Measurements from ENCODE around the gene RNU6-7. TPM values are rescaled to one million over a fixed set of nuclear protein-coding genes. Genes with fewer than 3 reads are reported as not detected.
A peak's percentile ranks its signal among the peaks of the same experiment; 100 is the strongest.

RNU6-7 gene
- total and polyA plus RNA-seq, 2 experiments from 2014 or later = not detected

DNA sequence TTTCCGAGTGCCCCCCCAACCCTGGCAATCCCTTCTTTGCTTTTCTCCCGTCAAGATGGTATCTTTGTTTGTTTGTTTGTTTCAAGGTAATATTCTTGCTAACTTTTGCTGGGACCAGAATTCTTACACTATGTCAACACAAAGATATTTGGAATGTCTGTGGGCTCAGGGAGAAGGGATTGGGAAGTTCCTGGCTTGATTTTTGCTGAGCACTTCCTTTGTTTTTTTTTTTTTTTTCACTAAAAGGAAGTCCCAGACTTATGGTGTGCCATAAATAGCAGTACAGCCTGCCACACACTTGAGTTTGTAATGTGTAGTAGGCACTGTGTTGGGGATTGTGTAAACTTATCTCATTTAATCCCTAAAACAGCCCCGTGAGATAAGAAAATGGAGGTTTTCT, 11.2 kb upstream of the RNU6-7 start:
- H3K36me3 ChIP-seq = no peaks in the 10 kb centered on the region
- no peaks in the 10 kb centered on the region for H3K9me3 ChIP-seq (ENCODE audit: low read depth)
- TF ChIP-seq, protein P1, sequence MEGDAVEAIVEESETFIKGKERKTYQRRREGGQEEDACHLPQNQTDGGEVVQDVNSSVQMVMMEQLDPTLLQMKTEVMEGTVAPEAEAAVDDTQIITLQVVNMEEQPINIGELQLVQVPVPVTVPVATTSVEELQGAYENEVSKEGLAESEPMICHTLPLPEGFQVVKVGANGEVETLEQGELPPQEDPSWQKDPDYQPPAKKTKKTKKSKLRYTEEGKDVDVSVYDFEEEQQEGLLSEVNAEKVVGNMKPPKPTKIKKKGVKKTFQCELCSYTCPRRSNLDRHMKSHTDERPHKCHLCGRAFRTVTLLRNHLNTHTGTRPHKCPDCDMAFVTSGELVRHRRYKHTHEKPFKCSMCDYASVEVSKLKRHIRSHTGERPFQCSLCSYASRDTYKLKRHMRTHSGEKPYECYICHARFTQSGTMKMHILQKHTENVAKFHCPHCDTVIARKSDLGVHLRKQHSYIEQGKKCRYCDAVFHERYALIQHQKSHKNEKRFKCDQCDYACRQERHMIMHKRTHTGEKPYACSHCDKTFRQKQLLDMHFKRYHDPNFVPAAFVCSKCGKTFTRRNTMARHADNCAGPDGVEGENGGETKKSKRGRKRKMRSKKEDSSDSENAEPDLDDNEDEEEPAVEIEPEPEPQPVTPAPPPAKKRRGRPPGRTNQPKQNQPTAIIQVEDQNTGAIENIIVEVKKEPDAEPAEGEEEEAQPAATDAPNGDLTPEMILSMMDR (IDR thresholded peaks at IDR 0.05; ENCODE audit: low read depth, low read length) = no peak
- no peaks in the 10 kb centered on the region for H3K27me3 ChIP-seq
- H3K4me1 ChIP-seq (ENCODE audit: low read depth) = no peaks in the 10 kb centered on the region
- no peak overlapping the region for H3K27ac ChIP-seq
- DNase-seq (ENCODE audit: low read depth in 1 of 2, low spot score in 1 of 2) = peak in 1 of 2 donors; percentile 31
- no peak overlapping the region for H3K4me3 ChIP-seq

DNA sequence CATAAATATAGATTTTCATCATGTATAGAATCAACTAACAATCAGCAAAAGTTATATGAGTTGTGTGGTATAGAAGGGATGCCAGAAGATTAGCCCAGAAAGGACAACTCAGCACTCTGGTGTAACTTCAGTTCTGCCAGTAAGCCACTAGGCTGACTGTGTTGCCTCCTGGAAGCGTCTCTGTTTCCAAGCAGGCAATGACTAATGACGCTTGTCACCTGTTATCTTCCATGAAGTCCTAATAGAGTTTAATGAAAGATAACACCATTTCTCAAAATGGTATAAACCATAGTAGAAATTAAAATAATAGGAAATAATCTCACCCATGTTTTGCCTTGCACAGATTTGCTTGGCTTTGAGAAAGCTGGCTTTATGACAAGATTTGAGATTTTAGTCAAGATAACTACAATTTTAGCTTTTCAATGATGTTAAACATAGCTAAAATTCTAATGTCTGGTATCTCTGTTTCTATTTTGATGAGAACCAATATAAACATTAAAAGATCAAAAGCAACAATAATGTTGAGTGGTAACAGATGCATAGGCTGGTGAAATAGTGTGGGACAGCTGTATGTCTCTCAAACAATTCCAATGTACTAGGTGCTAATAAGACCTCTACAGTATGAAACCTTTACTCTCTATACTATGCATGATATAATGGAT, 9.0 kb upstream of the RNU6-7 start:
- no peaks in the 10 kb centered on the region for H3K27me3 ChIP-seq
- H3K36me3 ChIP-seq = no peaks in the 10 kb centered on the region
- H3K4me1 ChIP-seq (ENCODE audit: low read depth) = no peaks in the 10 kb centered on the region
- no peaks in the 10 kb centered on the region for H3K9me3 ChIP-seq (ENCODE audit: low read depth)
- H3K4me3 ChIP-seq = no peak overlapping the region
- TF ChIP-seq, protein P1 (IDR thresholded peaks at IDR 0.05; ENCODE audit: low read depth, low read length) = no peak
- DNase-seq (ENCODE audit: low read depth in 1 of 2, low spot score in 1 of 2) = no peak
- no peak overlapping the region for H3K27ac ChIP-seq

DNA sequence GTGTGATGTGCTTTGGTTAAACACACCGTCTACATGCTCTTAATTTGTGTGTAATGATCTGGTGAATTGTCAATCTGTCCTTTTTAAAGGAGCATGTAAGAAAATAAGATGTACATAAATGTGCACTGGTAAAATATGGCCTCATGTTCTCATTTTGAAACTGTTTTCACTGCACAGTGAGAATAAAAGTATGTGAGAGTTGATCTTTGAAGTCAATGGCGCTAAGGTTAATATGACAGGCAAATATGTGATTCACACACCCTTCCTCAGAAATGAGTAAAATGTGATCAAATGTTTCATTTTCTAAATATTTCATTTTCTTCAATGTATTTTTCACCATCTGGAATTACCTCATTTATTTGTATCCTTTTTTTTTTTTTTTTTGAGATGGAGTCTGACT, 8.3 kb upstream of the RNU6-7 start:
- no peak for DNase-seq (ENCODE audit: low read depth in 1 of 2, low spot score in 1 of 2)
- no peaks in the 10 kb centered on the region for H3K9me3 ChIP-seq (ENCODE audit: low read depth)
- TF ChIP-seq, protein P1 (IDR thresholded peaks at IDR 0.05; ENCODE audit: low read depth, low read length) = no peak
- no peaks in the 10 kb centered on the region for H3K27me3 ChIP-seq
- no peaks in the 10 kb centered on the region for H3K36me3 ChIP-seq
- H3K4me3 ChIP-seq = no peak overlapping the region
- H3K27ac ChIP-seq = no peak overlapping the region
- no peaks in the 10 kb centered on the region for H3K4me1 ChIP-seq (ENCODE audit: low read depth)

DNA sequence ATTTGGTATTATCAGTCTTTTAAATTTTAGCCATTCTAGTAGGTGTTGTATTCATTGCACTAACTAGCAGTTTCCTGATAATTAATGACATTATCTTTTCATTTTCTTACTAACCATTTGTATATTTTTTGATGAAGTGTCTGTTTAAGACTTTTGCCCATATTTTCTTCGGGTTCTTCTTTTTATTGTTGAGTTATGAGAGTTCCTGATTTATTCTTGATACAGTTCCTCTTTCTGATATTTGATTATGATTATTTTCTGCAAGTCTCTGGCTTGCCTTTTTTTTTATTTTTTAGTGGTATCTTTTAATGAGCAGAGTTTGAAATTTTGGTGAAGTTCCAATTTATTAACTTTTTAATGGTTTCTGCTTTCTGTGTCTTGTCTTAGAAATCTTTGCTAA, 6.2 kb upstream of the RNU6-7 start:
- no peaks in the 10 kb centered on the region for H3K27me3 ChIP-seq
- TF ChIP-seq, protein P1 (IDR thresholded peaks at IDR 0.05; ENCODE audit: low read depth, low read length) = no peak
- DNase-seq (ENCODE audit: low read depth in 1 of 2, low spot score in 1 of 2) = no peak
- H3K4me3 ChIP-seq = no peak overlapping the region
- H3K9me3 ChIP-seq (ENCODE audit: low read depth) = no peaks in the 10 kb centered on the region
- H3K27ac ChIP-seq = no peak overlapping the region
- H3K4me1 ChIP-seq (ENCODE audit: low read depth) = no peaks in the 10 kb centered on the region
- H3K36me3 ChIP-seq = no peaks in the 10 kb centered on the region

DNA sequence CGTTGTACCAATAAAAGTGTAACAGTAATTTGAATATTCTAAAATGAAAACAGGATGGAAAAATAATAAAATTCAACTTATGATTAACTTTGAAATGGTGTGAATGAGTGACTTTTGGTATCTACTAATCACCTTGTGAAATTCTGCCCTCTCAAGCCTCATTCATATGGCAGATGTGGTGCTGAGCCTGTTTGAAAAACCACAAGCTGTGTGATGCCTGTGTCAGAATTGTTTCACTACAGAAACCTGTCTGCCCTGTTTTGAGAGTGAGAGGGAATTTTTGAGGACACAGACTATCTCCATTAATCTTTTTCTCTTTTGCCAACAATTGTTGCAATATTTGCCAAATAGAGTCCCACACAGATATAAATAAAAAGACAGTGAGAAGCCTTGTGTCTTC, 3.9 kb upstream of the RNU6-7 start:
- H3K4me1 ChIP-seq (ENCODE audit: low read depth) = no peaks in the 10 kb centered on the region
- H3K9me3 ChIP-seq (ENCODE audit: low read depth) = no peaks in the 10 kb centered on the region
- no peaks in the 10 kb centered on the region for H3K36me3 ChIP-seq
- H3K4me3 ChIP-seq = no peak overlapping the region
- TF ChIP-seq, protein P1 (IDR thresholded peaks at IDR 0.05; ENCODE audit: low read depth, low read length) = no peak
- no peak for DNase-seq (ENCODE audit: low read depth in 1 of 2, low spot score in 1 of 2)
- peak overlapping the region; percentile 13 for H3K27ac ChIP-seq
- H3K27me3 ChIP-seq = no peaks in the 10 kb centered on the region

Data from cardiac muscle cell (in vitro differentiated cells and primary cell).